GM12878 (cell line): ENCODE results near the gene PKNOX1. TPM values are rescaled to one million over a fixed set of nuclear protein-coding genes. Genes with fewer than 3 reads are reported as not detected.
"Not testable (repeated sequence)": the region's sequence is repeated elsewhere in the genome, so short reads cannot be mapped to it uniquely, and the experiment has no call there.

ENCODE experiments used
- ATAC-seq: fragments of 200-7000 bp; cut with Tn5 transposase; 3 replicates; pipeline ENCODE4 v1.9.1; 2020; ENCODE audit warnings: mild to moderate bottlenecking, moderate library complexity
- BruUV-seq: library from RNA; stranded (reverse); fragments of 400-500 nt; replicated peaks from 2 replicates; lab custom pipeline; 2021; lab: Mats Ljungman, UMichigan
- CTCF ChIA-PET: fragments of 300-600 bp; sonication (Branson Sonifier 250); formaldehyde crosslinking; extraction: SDS; loops from one replicate; lab custom pipeline; 2021; ENCODE audit warnings: inconsistent platforms; lab: Yijun Ruan, JAX
- POLR2A ChIA-PET: fragments of 350-600 bp; formaldehyde crosslinking; extraction: SDS; loops from one replicate; lab custom pipeline; 2021; ENCODE audit warnings: inconsistent platforms; lab: Charles Lee
- RAD21 ChIA-PET: fragments of 300-600 bp; sonication (Branson Sonifier 250); formaldehyde crosslinking; loops from one replicate; lab custom pipeline; 2023; ENCODE audit warnings: antibody characterized with exemption; ENCODE audit not compliant: unreplicated experiment; lab: Charles Lee
- SMC1A ChIA-PET: fragments of 300-600 bp; sonication (Branson Sonifier 250); formaldehyde crosslinking; loops from one replicate; lab custom pipeline; 2023; ENCODE audit not compliant: unreplicated experiment, uncharacterized antibody; lab: Charles Lee
- DNase-seq: peaks from one replicate; pipeline ENCODE4 v3.0.0-alpha.2; 2011; ENCODE audit warnings: low read depth, low spot score
- FAIRE-seq: peaks from 3 replicates; lab custom pipeline; 2011; peaks lifted over from hg19 to GRCh38; lab: Jason Lieb, UNC
- H2AFZ ChIP-seq: 2 replicates; pipeline ENCODE4 v1.6.0; 2011; ENCODE audit warnings: low read depth, low read length, control low read depth; ENCODE audit not compliant: control insufficient read depth
- H3K27ac ChIP-seq: 2 replicates; pipeline ENCODE4 v1.5.1; 2011; ENCODE audit warnings: control low read depth; ENCODE audit not compliant: control insufficient read depth, insufficient read depth
- H3K27me3 ChIP-seq, 2 experiments: replicated peaks in 1 of 2; 2 replicates each; pipeline versions ENCODE4 v1.6.0 to v1.6.1; 2011; ENCODE audit warnings: low read length in 1 of 2; ENCODE audit not compliant: control insufficient read depth in 2 of 2, insufficient read depth in 2 of 2
- H3K36me3 ChIP-seq, 2 experiments: 2 replicates each; pipeline ENCODE4 v1.5.1; 2011; ENCODE audit warnings: low read length in 1 of 2; ENCODE audit not compliant: control insufficient read depth in 2 of 2, insufficient read depth in 2 of 2
- H3K4me1 ChIP-seq: 2 replicates; pipeline ENCODE4 v1.6.1; 2011; ENCODE audit warnings: mild to moderate bottlenecking, low read length, moderate library complexity, mixed read lengths; ENCODE audit not compliant: control insufficient read depth, insufficient read depth
- H3K4me2 ChIP-seq: 2 replicates; pipeline ENCODE4 v1.6.0; 2011; ENCODE audit warnings: control low read depth; ENCODE audit not compliant: control insufficient read depth, insufficient read depth
- H3K4me3 ChIP-seq: fragments of 200-600 bp; sonication (generic); 2 replicates; pipeline ENCODE4 v1.5.1; 2016
- H3K79me2 ChIP-seq: 2 replicates; pipeline ENCODE4 v1.6.0; 2011; ENCODE audit warnings: low read length; ENCODE audit not compliant: control insufficient read depth, insufficient read depth
- H3K9ac ChIP-seq: 2 replicates; pipeline ENCODE4 v1.8.0; 2011; ENCODE audit warnings: low read length, control low read depth, mixed read lengths; ENCODE audit not compliant: control insufficient read depth, insufficient read depth
- H3K9me3 ChIP-seq: replicated peaks from 3 replicates; pipeline ENCODE4 v1.5.1; 2011; ENCODE audit warnings: mild to moderate bottlenecking, low read length; ENCODE audit not compliant: control insufficient read depth, insufficient read depth
- H4K20me1 ChIP-seq: 2 replicates; pipeline ENCODE4 v1.6.0; 2011; ENCODE audit not compliant: control insufficient read depth, insufficient read depth
- WGBS: methylation state at CpG from one replicate; pipeline ENCODE4 v1.1.6; 2016; ENCODE audit warnings: low lambda C conversion rate; ENCODE audit not compliant: insufficient replicate concordance, insufficient coverage; ENCODE audit errors: missing lambda C conversion rate; 5-methylcytosine and 5-hydroxymethylcytosine counted together
- in situ Hi-C: fragments of 300-500 bp; cut with MboI; formaldehyde crosslinking; loops from 9 replicates; pipeline ENCODE4 v1.14.3; 2018; ENCODE audit warnings: mixed read lengths
- intact Hi-C: fragments of 100-400 bp; cut with micrococcal nuclease; formaldehyde crosslinking; loops from one replicate; pipeline ENCODE4 v1.14.2; 2022; ENCODE audit not compliant: unreplicated experiment
- polyA plus RNA-seq, 11 experiments: library from polyadenylated mRNA; depleted of rRNA in 4 of 11; unstranded in 6 of 11; stranded (reverse) in 5 of 11; fragments of >200 nt; fragmentation: Nextera tagmentation in 4 of 11; fragmentation: Illumina TruSeq in 1 of 11; extraction: Ambion mirVana in 4 of 11; extraction: Trizol in 1 of 11; gene quantifications; 1 replicate in 1 of 11; 2 replicates in 10 of 11; pipeline versions ENCODE4 v1.2.1 to v1.2.3, GENCODE V29; 2011 to 2016; ENCODE audit warnings: inconsistent platforms in 2 of 11, missing spikeins in 2 of 11, low read depth in 1 of 11
- total RNA-seq, 4 experiments: library from RNA; depleted of rRNA in 3 of 4; stranded (reverse); fragments of >200 nt in 3 of 4; fragmentation: Illumina TruSeq in 1 of 4; extraction: Trizol in 1 of 4; gene quantifications; 2 replicates each; pipeline versions ENCODE4 v1.2.1 to v1.2.3, GENCODE V29; 2013 to 2021

Gene PKNOX1
- total and polyA plus RNA-seq, 10 of the 15 experiments (the other 5 are each of a cell fraction or from before 2014, with no cell fraction given): 6.9 to 23.7 (median 13.2) TPM

GRCh38 chr21:42933973-42934372 is 40.4 kb upstream of the PKNOX1 start:
- H3K4me2 ChIP-seq, POLR2A ChIA-PET, BruUV-seq, H3K36me3 ChIP-seq, H3K79me2 ChIP-seq, H3K27me3 ChIP-seq, intact Hi-C loops, FAIRE-seq, SMC1A ChIA-PET, CTCF ChIA-PET, H3K4me3 ChIP-seq, H3K9ac ChIP-seq, H3K9me3 ChIP-seq, H4K20me1 ChIP-seq, ATAC-seq, H3K27ac ChIP-seq, H2AFZ ChIP-seq, DNase-seq: not testable (repeated sequence)
- WGBS: 93% methylated on average over 12 of the region's 12 CpGs
- in situ Hi-C loops: loop anchor here (10.0 kb wide), 1 partner anchor 721 kb away; the partner anchor contains the start of genes HSF2BP and RRP1B
- H3K4me1 ChIP-seq: peaks cover 24% of the 10 kb centered on the region
- RAD21 ChIA-PET: interaction anchor here (0.8 kb wide), 1 partner anchor 11 kb away, joined by 3 read pairs; no protein-coding TSS in a partner anchor

DNA sequence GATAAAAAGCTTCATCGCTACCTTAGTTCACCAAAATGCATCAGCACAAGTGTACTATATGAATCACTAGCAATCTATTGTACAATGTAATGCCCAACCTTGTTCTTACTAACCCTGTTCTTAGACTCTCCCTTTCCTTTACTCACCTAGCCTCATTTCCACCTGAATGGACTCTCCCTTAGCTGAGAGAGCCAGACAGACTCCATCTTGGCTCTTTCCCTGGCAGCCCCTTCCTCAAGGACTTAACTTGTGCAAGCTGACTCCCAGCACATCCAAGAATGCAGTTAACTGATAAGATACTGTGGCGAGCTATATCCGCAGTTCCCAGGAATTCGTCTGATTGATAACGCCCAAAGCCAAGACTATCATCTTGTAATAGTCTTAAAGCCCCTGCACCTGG is 38.0 kb upstream of the PKNOX1 start:
- H3K9ac ChIP-seq, H3K9me3 ChIP-seq, H3K27me3 ChIP-seq, H3K4me3 ChIP-seq, H3K27ac ChIP-seq, DNase-seq, H3K4me2 ChIP-seq, FAIRE-seq, H3K36me3 ChIP-seq, BruUV-seq, RAD21 ChIA-PET, H3K79me2 ChIP-seq, CTCF ChIA-PET, ATAC-seq, H4K20me1 ChIP-seq, H2AFZ ChIP-seq, intact Hi-C loops: not testable (repeated sequence)
- H3K4me1 ChIP-seq: peaks cover 24% of the 10 kb centered on the region
- ChIA-PET POLR2A (interaction anchor here (1.6 kb wide), 1 partner anchor 44 kb away, joined by 3 read pairs; the partner anchor contains the start of gene NDUFV3), SMC1A (interaction anchor here (1.4 kb wide), 1 partner anchor 11 kb away, joined by 3 read pairs; the partner anchor contains the start of gene ERVH48-1)
- WGBS: 56% methylated on average over 5 of the region's 5 CpGs
- in situ Hi-C loops: loop anchor here (10.0 kb wide), 1 partner anchor 718 kb away; the partner anchor contains the start of genes HSF2BP and RRP1B
